Measurements from ENCODE around the gene SLC6A9. TPM values are rescaled to one million over a fixed set of nuclear protein-coding genes. Genes with fewer than 3 reads are reported as not detected.

The SLC6A9 gene
- total RNA-seq, 1 donor, result 11.7 TPM

- TF ChIP-seq CTCF (IDR thresholded peaks at IDR 0.05; ENCODE audit: insufficient read depth, low read depth, low read length), result no peak
- H3K4me3 ChIP-seq (ENCODE audit: low read depth, low read length), result peak overlapping the region; percentile 67
- no peak for DNase-seq (ENCODE audit: low read depth)
Observed at GRCh38 chr1:43980255-43981134, 50.8 kb downstream of the SLC6A9 start.

- DNase-seq (ENCODE audit: low read depth), result peak; percentile 70
- no peak for TF ChIP-seq CTCF (IDR thresholded peaks at IDR 0.05; ENCODE audit: insufficient read depth, low read depth, low read length)
- H3K4me3 ChIP-seq (ENCODE audit: low read depth, low read length), result peak overlapping the region; percentile 67
Observed at GRCh38 chr1:43979528-43980254, 51.6 kb downstream of the SLC6A9 start.

GRCh38 chr1:43979261-43979527 lies 52.1 kb downstream of the SLC6A9 start:
- TF ChIP-seq CTCF (IDR thresholded peaks at IDR 0.05; ENCODE audit: insufficient read depth, low read depth, low read length), result no peak
- peak overlapping the region; percentile 67 for H3K4me3 ChIP-seq (ENCODE audit: low read depth, low read length)
- DNase-seq (ENCODE audit: low read depth), result no peak

- peak within 1 kb of the TSS; percentile 67 for H3K4me3 ChIP-seq (ENCODE audit: low read depth, low read length)
- no peak for TF ChIP-seq CTCF (IDR thresholded peaks at IDR 0.05; ENCODE audit: insufficient read depth, low read depth, low read length)
- DNase-seq (ENCODE audit: low read depth), result no peak
Observed at GRCh38 chr1:43978551-43979260, 52.6 kb downstream of the SLC6A9 start, which contains the start of gene B4GALT2. TSS of gene B4GALT2 (plus strand) at chr1:43979210. CDS start at chr1:43981161, 1,951 bp downstream.

GRCh38 chr1:43978264-43978550 lies 53.1 kb downstream of the SLC6A9 start:
- no peak overlapping the region for H3K4me3 ChIP-seq (ENCODE audit: low read depth, low read length)
- no peak for DNase-seq (ENCODE audit: low read depth)
- no peak for TF ChIP-seq CTCF (IDR thresholded peaks at IDR 0.05; ENCODE audit: insufficient read depth, low read depth, low read length)

GRCh38 chr1:43977376-43978263 lies 53.6 kb downstream of the SLC6A9 start:
- no peak for TF ChIP-seq CTCF (IDR thresholded peaks at IDR 0.05; ENCODE audit: insufficient read depth, low read depth, low read length)
- no peak for DNase-seq (ENCODE audit: low read depth)
- no peak overlapping the region for H3K4me3 ChIP-seq (ENCODE audit: low read depth, low read length)
